Thoracic aorta (tissue), 2 donors: Measurements from ENCODE around the gene USP47. TPM values are rescaled to one million over a fixed set of nuclear protein-coding genes. Genes with fewer than 3 reads are reported as not detected.
"Not testable (repeated sequence)": the region's sequence is repeated elsewhere in the genome, so short reads cannot be mapped to it uniquely, and the experiment has no call there.

Source experiments
- ATAC-seq: fragments of 150-250 bp; one replicate; pipeline ENCODE4 v1.8.0; 2017; ENCODE audit warnings: low read depth; ENCODE audit not compliant: insufficient number of reproducible peaks, low FRiP score
- DNase-seq: peaks from one replicate; pipeline ENCODE4 v3.0.0-alpha.2; 2020; ENCODE audit warnings: low spot score
- H3K27ac ChIP-seq, 2 donors: fragments of 200-600 bp; sonication (generic); 1 replicate in 1 of 2; 2 replicates in 1 of 2; pipeline ENCODE4 v1.5.1; 2016; ENCODE audit warnings: mild to moderate bottlenecking in 2 of 2, moderate library complexity in 2 of 2
- H3K27me3 ChIP-seq: fragments of 200-600 bp; sonication (generic); replicated peaks from 2 replicates; pipeline ENCODE4 v1.6.0; 2016; ENCODE audit warnings: mild to moderate bottlenecking; ENCODE audit not compliant: insufficient read depth
- H3K36me3 ChIP-seq: fragments of 200-600 bp; sonication (generic); one replicate; pipeline ENCODE4 v1.5.1; 2016
- H3K4me1 ChIP-seq, 2 donors: fragments of 200-600 bp; sonication (generic); 1 replicate in 1 of 2; 2 replicates in 1 of 2; pipeline versions ENCODE4 v1.5.1 to v1.6.0; 2016; ENCODE audit warnings: low read depth in 2 of 2, mild to moderate bottlenecking in 1 of 2; ENCODE audit not compliant: control insufficient read depth in 1 of 2
- H3K4me3 ChIP-seq: fragments of 200-600 bp; sonication (generic); 2 replicates; pipeline ENCODE4 v1.5.1; 2016; ENCODE audit warnings: mild to moderate bottlenecking
- H3K9me3 ChIP-seq: fragments of 200-600 bp; sonication (generic); 2 replicates; pipeline ENCODE4 v1.5.1; 2016
- total RNA-seq, 2 donors: library from RNA; depleted of rRNA; stranded (reverse); fragments of >200 nt; gene quantifications; one replicate each; pipeline versions ENCODE4 v1.1.0 to v1.2.3, GENCODE V29; 2016
- TF ChIP-seq, protein P1 (sequence below): fragments of 200-600 bp; sonication (generic); IDR thresholded peaks from one replicate; pipeline ENCODE4 v1.5.1; 2019; ENCODE audit warnings: antibody characterized with exemption

The USP47 gene
- total RNA-seq, 2 donors from 2014 or later, result 55.0 to 86.4 TPM

DNA sequence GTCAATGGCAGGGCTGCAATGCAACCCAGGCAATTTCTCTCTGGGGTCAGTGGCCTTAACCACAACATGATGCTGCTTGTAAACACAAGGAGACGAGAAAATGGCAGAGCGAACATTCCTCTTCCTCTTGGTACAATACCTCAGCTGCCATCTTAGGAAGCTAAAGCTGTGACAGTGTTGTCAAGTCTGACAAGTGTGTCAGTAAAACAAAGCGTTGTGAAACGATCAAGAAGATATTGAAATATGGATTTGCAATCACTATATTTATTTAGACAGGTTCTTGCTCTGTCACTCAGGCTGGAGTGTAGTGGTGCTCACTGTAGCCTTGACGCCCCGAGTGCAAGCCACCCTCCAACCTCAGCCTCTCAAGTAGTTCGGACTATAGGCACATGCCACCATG is 14.5 kb upstream of the USP47 start:
- TF ChIP-seq, protein P1, sequence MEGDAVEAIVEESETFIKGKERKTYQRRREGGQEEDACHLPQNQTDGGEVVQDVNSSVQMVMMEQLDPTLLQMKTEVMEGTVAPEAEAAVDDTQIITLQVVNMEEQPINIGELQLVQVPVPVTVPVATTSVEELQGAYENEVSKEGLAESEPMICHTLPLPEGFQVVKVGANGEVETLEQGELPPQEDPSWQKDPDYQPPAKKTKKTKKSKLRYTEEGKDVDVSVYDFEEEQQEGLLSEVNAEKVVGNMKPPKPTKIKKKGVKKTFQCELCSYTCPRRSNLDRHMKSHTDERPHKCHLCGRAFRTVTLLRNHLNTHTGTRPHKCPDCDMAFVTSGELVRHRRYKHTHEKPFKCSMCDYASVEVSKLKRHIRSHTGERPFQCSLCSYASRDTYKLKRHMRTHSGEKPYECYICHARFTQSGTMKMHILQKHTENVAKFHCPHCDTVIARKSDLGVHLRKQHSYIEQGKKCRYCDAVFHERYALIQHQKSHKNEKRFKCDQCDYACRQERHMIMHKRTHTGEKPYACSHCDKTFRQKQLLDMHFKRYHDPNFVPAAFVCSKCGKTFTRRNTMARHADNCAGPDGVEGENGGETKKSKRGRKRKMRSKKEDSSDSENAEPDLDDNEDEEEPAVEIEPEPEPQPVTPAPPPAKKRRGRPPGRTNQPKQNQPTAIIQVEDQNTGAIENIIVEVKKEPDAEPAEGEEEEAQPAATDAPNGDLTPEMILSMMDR, result no peak

DNA sequence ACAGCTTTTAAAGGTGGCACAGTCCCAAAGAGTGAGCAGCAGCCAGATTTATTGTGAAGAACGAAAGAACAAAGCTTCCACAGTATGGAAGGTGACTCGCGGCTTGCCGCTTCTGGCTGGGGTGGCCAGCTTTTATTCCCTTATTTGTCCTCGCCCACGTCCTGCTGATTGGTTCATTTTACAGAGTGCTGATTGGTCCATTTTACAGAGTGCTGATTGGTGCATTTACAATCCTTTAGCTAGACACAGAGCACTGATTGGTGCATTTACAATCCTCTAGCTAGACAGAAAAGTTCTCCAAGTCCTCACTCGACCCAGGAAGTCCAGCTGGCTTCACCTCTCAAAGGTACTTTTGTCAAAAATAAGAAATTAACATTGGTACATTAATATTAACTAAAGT is 10.4 kb upstream of the USP47 start:
- H3K4me1 ChIP-seq, H3K4me3 ChIP-seq, H3K9me3 ChIP-seq, ATAC-seq, H3K27ac ChIP-seq, DNase-seq, H3K27me3 ChIP-seq, H3K36me3 ChIP-seq: not testable (repeated sequence)

More for the DNA sequence above, 14.5 kb upstream of the USP47 start:
- H3K36me3 ChIP-seq, result no peaks in the 10 kb centered on the region
- ATAC-seq (no peak), DNase-seq (no peak)
- no peaks in the 10 kb centered on the region for H3K27me3 ChIP-seq
- H3K4me1 ChIP-seq, result no peaks in the 10 kb centered on the region
- H3K4me3 ChIP-seq, result no peak overlapping the region
- H3K27ac ChIP-seq, result no peak overlapping the region
- no peaks in the 10 kb centered on the region for H3K9me3 ChIP-seq

DNA sequence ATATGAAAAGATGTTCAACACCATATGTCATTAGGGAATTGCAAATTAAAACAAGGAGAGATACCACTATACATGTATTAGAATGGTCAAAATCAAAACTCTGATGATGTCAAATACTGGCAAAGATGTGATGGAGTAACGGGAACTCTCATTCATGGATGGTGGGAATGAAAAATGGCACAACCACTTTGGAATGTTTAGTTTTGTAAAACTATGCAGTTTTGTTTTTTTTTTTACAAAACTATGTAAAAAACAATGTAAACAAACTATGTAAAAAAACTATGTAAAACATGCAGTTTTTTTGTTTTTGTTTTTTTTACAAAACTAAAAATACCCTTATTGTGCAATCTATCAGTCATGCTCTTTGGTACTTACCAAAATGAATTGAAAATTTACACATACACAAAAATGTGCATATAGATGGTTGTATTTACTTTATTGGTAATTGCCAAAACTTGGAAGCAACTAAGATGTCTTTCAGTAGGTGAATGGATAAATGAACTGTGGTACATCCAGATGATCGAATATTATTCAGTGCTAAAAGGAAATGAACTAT is 5.0 kb upstream of the USP47 start:
- Histone ChIP-seq H3K27me3 (no peaks in the 10 kb centered on the region), H3K9me3 (no peaks in the 10 kb centered on the region), H3K4me3 (no peak overlapping the region), H3K4me1 (no peaks in the 10 kb centered on the region), H3K36me3 (no peaks in the 10 kb centered on the region), H3K27ac (no peak overlapping the region)
- no peak for DNase-seq
- TF ChIP-seq, protein P1, result no peak
- no peak for ATAC-seq

DNA sequence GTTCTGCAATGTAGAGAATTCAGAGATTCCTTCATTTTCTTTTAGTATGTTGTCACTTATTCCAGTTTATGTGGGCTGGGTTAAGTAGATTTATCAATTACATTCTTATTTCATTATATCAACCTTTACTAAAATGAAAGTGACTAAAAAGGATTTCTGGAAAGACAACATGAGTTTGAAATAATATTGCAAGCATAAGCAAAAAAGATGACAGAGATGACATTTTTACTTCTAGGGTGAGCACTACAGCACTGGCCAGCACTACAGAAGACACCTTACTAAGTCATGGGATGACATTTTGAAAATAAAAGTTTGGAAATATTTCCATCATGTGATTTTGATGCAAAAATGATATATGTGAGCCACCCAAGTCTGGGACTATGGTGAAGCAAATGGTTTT is 2.1 kb upstream of the USP47 start:
- no peak for ATAC-seq

DNA sequence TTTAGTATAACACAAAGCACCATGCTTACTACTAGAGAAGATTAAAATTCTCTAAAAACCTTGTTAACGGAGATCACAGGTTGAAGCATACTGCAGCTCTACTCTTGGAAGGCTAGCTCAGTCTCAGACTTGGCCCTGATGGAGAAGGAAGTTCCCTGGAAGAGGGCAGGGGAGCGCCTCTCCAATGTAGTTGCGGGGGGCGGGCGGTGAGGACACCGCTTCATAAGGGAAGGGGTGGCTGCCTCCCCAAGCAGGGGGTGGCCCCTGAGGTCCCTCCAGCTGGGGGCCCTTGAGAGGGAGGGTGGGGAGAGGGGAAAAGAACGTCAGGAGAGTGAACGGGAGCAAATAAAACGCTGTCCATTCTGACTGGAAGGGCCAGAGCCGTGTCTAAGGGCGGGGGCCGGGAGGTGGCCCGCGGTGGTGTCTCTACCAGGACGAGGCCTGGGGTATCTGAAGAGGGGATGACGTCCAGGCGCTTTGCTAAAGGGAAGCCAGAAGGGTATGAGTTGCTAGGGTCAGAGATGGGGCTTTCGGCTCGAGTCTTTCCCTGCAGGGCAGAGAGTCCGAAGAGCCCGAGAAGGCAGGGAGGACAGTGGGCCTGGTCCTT is 553 bp upstream of the USP47 start:
- Histone ChIP-seq H3K9me3 (no peaks in the 10 kb centered on the region), H3K4me1 (peaks cover 24 to 27% of the 10 kb centered on the region in 2 donors), H3K4me3 (peak overlapping the region; percentile 77), H3K36me3 (no peaks in the 10 kb centered on the region), H3K27me3 (no peaks in the 10 kb centered on the region), H3K27ac (peak overlapping the region; percentile 98 to 100)
- ATAC-seq (peak; percentile 59), DNase-seq (no peak)
- TF ChIP-seq, protein P1, result no peak

More for the DNA sequence above, 2.1 kb upstream of the USP47 start:
- H3K4me1 ChIP-seq, result peaks cover 11 to 12% of the 10 kb centered on the region in 2 donors
- H3K36me3 ChIP-seq, result no peaks in the 10 kb centered on the region
- no peaks in the 10 kb centered on the region for H3K9me3 ChIP-seq
- TF ChIP-seq, protein P1, result no peak
- H3K27ac ChIP-seq, result no peak overlapping the region
- no peak for DNase-seq
- no peak overlapping the region for H3K4me3 ChIP-seq
- no peaks in the 10 kb centered on the region for H3K27me3 ChIP-seq
